ENCODE measurements around the gene DNAH6. TPM values are rescaled to one million over a fixed set of nuclear protein-coding genes. Genes with fewer than 3 reads are reported as not detected.
"Not testable (repeated sequence)": the region's sequence is repeated elsewhere in the genome, so short reads cannot be mapped to it uniquely, and the experiment has no call there.

DNAH6 gene
- total RNA-seq, 1 experiment from 2014 or later, result not detected

GRCh38 chr2:84866122-84866521 lies 349.8 kb downstream of the DNAH6 start:
- no TSS peak for BruUV-seq (replicated peaks)
- DNase-seq, result no peak

GRCh38 chr2:84868327-84868726 lies 352.0 kb downstream of the DNAH6 start:
- H3K9me2 ChIP-seq (replicated peaks; ENCODE audit: low read length); intact Hi-C loops (cut with micrococcal nuclease); H3K27me3 ChIP-seq (ENCODE audit: low read length); H2AFZ ChIP-seq (ENCODE audit: low read length); H3K27ac ChIP-seq (ENCODE audit: low read length); H3K4me1 ChIP-seq (ENCODE audit: insufficient read depth, low read length); H4K20me1 ChIP-seq (ENCODE audit: low read length); POLR2A ChIA-PET (ENCODE audit: unreplicated experiment); DNase-seq; H3K79me2 ChIP-seq (ENCODE audit: low read length); H3K9me3 ChIP-seq (ENCODE audit: low read length); BruUV-seq (replicated peaks); H3K9ac ChIP-seq (ENCODE audit: low read length); ATAC-seq; H3F3A ChIP-seq (ENCODE audit: low read length, unreplicated experiment); H3K4me2 ChIP-seq (ENCODE audit: low read length); H3K4me3 ChIP-seq (ENCODE audit: low read length); H3K36me3 ChIP-seq (ENCODE audit: low read depth, low read length): not testable (repeated sequence)
- CTCF ChIA-PET, result interaction anchor here (0.6 kb wide), 1 partner anchor 553 kb away, joined by 5 read pairs; no protein-coding TSS in a partner anchor

More at GRCh38 chr2:84866122-84866521, 349.8 kb downstream of the DNAH6 start:
- ATAC-seq, result no peak
- H3K4me1 ChIP-seq (ENCODE audit: insufficient read depth, low read length), result no peaks in the 10 kb centered on the region
- H3K9ac ChIP-seq (ENCODE audit: low read length), result no peak overlapping the region
- H3K4me3 ChIP-seq (ENCODE audit: low read length), result no peak overlapping the region
- no peaks in the 10 kb centered on the region for H3K9me2 ChIP-seq (replicated peaks; ENCODE audit: low read length)
- H3K36me3 ChIP-seq (ENCODE audit: low read depth, low read length), result no peaks in the 10 kb centered on the region
- H3K79me2 ChIP-seq (ENCODE audit: low read length), result no peaks in the 10 kb centered on the region
- no peaks in the 10 kb centered on the region for H3K9me3 ChIP-seq (ENCODE audit: low read length)
- ChIA-PET POLR2A (ENCODE audit: unreplicated experiment) (no interaction called here), CTCF (no interaction called here)
- TF ChIP-seq EZH2 (IDR thresholded peaks at IDR 0.05; ENCODE audit: low read length, unreplicated experiment) (no peak), EZH2phosphoT487 (IDR thresholded peaks at IDR 0.05; ENCODE audit: borderline replicate concordance, low read length) (no peak)
- TF ChIP-seq, protein P1, sequence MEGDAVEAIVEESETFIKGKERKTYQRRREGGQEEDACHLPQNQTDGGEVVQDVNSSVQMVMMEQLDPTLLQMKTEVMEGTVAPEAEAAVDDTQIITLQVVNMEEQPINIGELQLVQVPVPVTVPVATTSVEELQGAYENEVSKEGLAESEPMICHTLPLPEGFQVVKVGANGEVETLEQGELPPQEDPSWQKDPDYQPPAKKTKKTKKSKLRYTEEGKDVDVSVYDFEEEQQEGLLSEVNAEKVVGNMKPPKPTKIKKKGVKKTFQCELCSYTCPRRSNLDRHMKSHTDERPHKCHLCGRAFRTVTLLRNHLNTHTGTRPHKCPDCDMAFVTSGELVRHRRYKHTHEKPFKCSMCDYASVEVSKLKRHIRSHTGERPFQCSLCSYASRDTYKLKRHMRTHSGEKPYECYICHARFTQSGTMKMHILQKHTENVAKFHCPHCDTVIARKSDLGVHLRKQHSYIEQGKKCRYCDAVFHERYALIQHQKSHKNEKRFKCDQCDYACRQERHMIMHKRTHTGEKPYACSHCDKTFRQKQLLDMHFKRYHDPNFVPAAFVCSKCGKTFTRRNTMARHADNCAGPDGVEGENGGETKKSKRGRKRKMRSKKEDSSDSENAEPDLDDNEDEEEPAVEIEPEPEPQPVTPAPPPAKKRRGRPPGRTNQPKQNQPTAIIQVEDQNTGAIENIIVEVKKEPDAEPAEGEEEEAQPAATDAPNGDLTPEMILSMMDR (conservative IDR thresholded peaks at IDR 0.05; ENCODE audit: low read depth, low read length), result no peak
- H4K20me1 ChIP-seq (ENCODE audit: low read length), result no peaks in the 10 kb centered on the region
- intact Hi-C loops (cut with micrococcal nuclease), result no loop called here
- no peak overlapping the region for H2AFZ ChIP-seq (ENCODE audit: low read length)
- no peak overlapping the region for H3K4me2 ChIP-seq (ENCODE audit: low read length)
- no peaks in the 10 kb centered on the region for H3F3A ChIP-seq (ENCODE audit: low read length, unreplicated experiment)
- H3K27ac ChIP-seq (ENCODE audit: low read length), result no peak overlapping the region
- H3K27me3 ChIP-seq (ENCODE audit: low read length), result no peaks in the 10 kb centered on the region; the same call in 1 of the 2 replicates

Other genes starting within 250 kb of the DNAH6 start
- 67.7 and 83.4 TPM in 2 replicates for gene SUCLG1, start 57.2 kb upstream of the DNAH6 start, total RNA-seq (2014; rRNA removed)